Upper lobe of left lung (tissue), 4 donors: Measurements from ENCODE around the gene GRID1.

Experiments used
- CTCF ChIP-seq, 6 experiments: fragments of 450-650 bp in 4 of 6; fragments of 200-600 bp in 2 of 6; sonication (generic) in 2 of 6; IDR thresholded peaks; one replicate each; pipeline ENCODE4 v1.5.1; 2016 to 2019; ENCODE audit warnings: antibody characterized with exemption in 6 of 6
- POLR2A ChIP-seq, 4 donors: fragments of 450-650 bp; IDR thresholded peaks; one replicate each; pipeline ENCODE4 v1.5.1; 2016 to 2017; ENCODE audit warnings: antibody characterized with exemption in 4 of 4, mild to moderate bottlenecking in 2 of 4

GRCh38 chr10:85794553-85794952, 572.0 kb downstream of the GRID1 start:
- no peak for TF ChIP-seq POLR2A (IDR thresholded peaks at IDR 0.05)
- TF ChIP-seq CTCF (IDR thresholded peaks at IDR 0.05): no peak
